Spleen (tissue), 11 donors: ENCODE results near the gene GTF3C5. TPM values are rescaled to one million over a fixed set of nuclear protein-coding genes. Genes with fewer than 3 reads are reported as not detected.
A peak's percentile ranks its signal among the peaks of the same experiment; 100 is the strongest.

Experiments
- DNase-seq: peaks from one replicate; pipeline ENCODE4 v3.0.0-alpha.2; 2020
- H3K27ac ChIP-seq, 8 donors: fragments of 200-600 bp; sonication (generic) in 7 of 8; 1 replicate in 4 of 8; 2 replicates in 4 of 8; pipeline versions ENCODE4 v1.5.0 to v1.8.0; 2016 to 2021; ENCODE audit warnings: inconsistent platforms in 4 of 8, mild to moderate bottlenecking in 4 of 8, moderate library complexity in 1 of 8
- H3K27me3 ChIP-seq, 7 donors: fragments of 200-600 bp; sonication (generic) in 6 of 7; replicated peaks in 1 of 7; 1 replicate in 4 of 7; 2 replicates in 3 of 7; pipeline versions ENCODE4 v1.5.0 to v1.8.0; 2016 to 2021; ENCODE audit warnings: inconsistent platforms in 3 of 7, mild to moderate bottlenecking in 1 of 7
- H3K36me3 ChIP-seq, 6 donors: fragments of 200-600 bp; sonication (generic) in 5 of 6; 1 replicate in 4 of 6; 2 replicates in 2 of 6; pipeline versions ENCODE4 v1.5.0 to v1.8.0; 2016 to 2021; ENCODE audit warnings: inconsistent platforms in 2 of 6
- H3K4me1 ChIP-seq, 6 donors: fragments of 200-600 bp; sonication (generic) in 5 of 6; 1 replicate in 3 of 6; 2 replicates in 3 of 6; pipeline versions ENCODE4 v1.5.0 to v1.8.0; 2016 to 2021; ENCODE audit warnings: inconsistent platforms in 3 of 6
- H3K4me3 ChIP-seq, 8 donors: fragments of 200-600 bp; sonication (generic) in 7 of 8; 1 replicate in 4 of 8; 2 replicates in 4 of 8; pipeline versions ENCODE4 v1.5.0 to v1.8.0; 2016 to 2021; ENCODE audit warnings: inconsistent platforms in 4 of 8, mild to moderate bottlenecking in 4 of 8, moderate library complexity in 2 of 8
- H3K9me3 ChIP-seq, 8 donors: fragments of 200-600 bp; sonication (generic) in 7 of 8; 1 replicate in 4 of 8; 2 replicates in 4 of 8; pipeline versions ENCODE4 v1.5.0 to v1.8.0; 2016 to 2021; ENCODE audit warnings: inconsistent platforms in 4 of 8
- CTCF ChIP-seq, 11 experiments: fragments of 200-600 bp in 7 of 11; fragments of 450-650 bp in 4 of 11; sonication (generic) in 4 of 11; IDR thresholded peaks in 8 of 11; conservative IDR thresholded peaks in 3 of 11; 1 replicate in 7 of 11; 2 replicates in 4 of 11; pipeline versions ENCODE4 v1.4.0 to v1.8.0; 2016 to 2021; ENCODE audit warnings: antibody characterized with exemption in 11 of 11, inconsistent platforms in 4 of 11, mild to moderate bottlenecking in 1 of 11
- POLR2A ChIP-seq, 3 donors: fragments of 450-650 bp; IDR thresholded peaks; one replicate each; pipeline ENCODE4 v1.5.1; 2017; ENCODE audit warnings: antibody characterized with exemption in 3 of 3, mild to moderate bottlenecking in 1 of 3
- POLR2AphosphoS5 ChIP-seq, 3 donors: sonication (generic); formaldehyde crosslinking; IDR thresholded peaks; one replicate each; pipeline ENCODE4 v1.5.1; 2017; ENCODE audit warnings: antibody characterized with exemption in 3 of 3
- WGBS, 5 donors: extraction: QIAGEN DNeasy Blood & Tissue Kit in 3 of 5; methylation state at CpG; one replicate each; pipeline versions ENCODE4 v1.1.5 to v1.1.7; 2013 to 2018; 5-methylcytosine and 5-hydroxymethylcytosine counted together
- intact Hi-C: fragments of 100-400 bp; cut with DNase I; formaldehyde crosslinking; loops from one replicate; pipeline ENCODE4 v1.15.0; 2023; ENCODE audit warnings: low total_unique reads
- polyA plus RNA-seq, 3 donors: library from polyadenylated mRNA; stranded (reverse); fragments of 200-250 nt; gene quantifications; one replicate each; pipeline ENCODE4 v1.2.1, GENCODE V29; 2013
- total RNA-seq, 7 donors: library from RNA; depleted of rRNA in 3 of 7; stranded (reverse); fragments of >200 nt in 3 of 7; fragmentation: NEBNext Ultra II Directional in 4 of 7; extraction: Animal tissue kit (Norgen Biotek cat#: 25700) in 4 of 7; gene quantifications; one replicate each; pipeline versions ENCODE4 v1.1.0 to v1.2.1, GENCODE V29; 2016 to 2021
- donor health status: healthy with polysubstance abuse.
- donor health status: DM: no; HTN: no; CAD: no; lungs with moderate emphysema.
- donor health status: DM: no; HTN: no; CAD: no.
- donor health status: Bipolar disorder and iron deficiency.
- donor health status: healthy.
- donor health status: DM: no; HTN: no; CAD: no.
- donor health status: DM: yes; HTN: yes; CAD: no.

GTF3C5 gene
- total and polyA plus RNA-seq, 10 donors: 34.9 to 64.4 (median 47.5) TPM

DNA sequence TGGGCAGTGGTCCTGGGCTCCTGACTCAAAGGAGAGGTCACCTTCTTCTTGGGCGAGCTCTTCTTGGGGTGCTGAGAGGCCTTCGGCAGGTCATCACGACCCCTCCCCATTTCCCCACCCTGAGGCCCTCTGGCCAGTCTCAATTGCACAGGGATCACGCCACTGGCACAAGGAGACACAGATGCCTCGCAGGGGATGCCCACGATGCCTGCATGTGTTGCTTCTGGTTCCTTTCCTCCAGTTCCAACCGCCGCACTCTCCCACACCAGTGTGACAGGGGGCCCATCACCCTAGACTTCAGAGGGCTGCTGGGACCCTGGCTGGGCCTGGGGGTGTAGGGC lies 32.3 kb downstream of the GTF3C5 start:
- Histone ChIP-seq H3K36me3 (peaks cover 0 to 16% (median 2%) of the 10 kb centered on the region in 6 donors), H3K27ac (no peak overlapping the region), H3K27me3 (no peaks in the 10 kb centered on the region), H3K9me3 (no peaks in the 10 kb centered on the region), H3K4me3 (no peak overlapping the region), H3K4me1 (peaks cover 0 to 25% (median 16%) of the 10 kb centered on the region in 6 donors)
- no peak for TF ChIP-seq CTCF (IDR thresholded peaks at IDR 0.05 in 8 of 11, conservative IDR thresholded peaks at IDR 0.05 in 3 of 11)
- no peak for TF ChIP-seq POLR2A (IDR thresholded peaks at IDR 0.05)
- TF ChIP-seq POLR2AphosphoS5 (IDR thresholded peaks at IDR 0.05): no peak
- 58 to 74% (median 68%) methylated on average over 4 to 8 of the region's 8 CpGs for WGBS, 5 donors
- DNase-seq: peak; percentile 48
- intact Hi-C loops: no loop called here

DNA sequence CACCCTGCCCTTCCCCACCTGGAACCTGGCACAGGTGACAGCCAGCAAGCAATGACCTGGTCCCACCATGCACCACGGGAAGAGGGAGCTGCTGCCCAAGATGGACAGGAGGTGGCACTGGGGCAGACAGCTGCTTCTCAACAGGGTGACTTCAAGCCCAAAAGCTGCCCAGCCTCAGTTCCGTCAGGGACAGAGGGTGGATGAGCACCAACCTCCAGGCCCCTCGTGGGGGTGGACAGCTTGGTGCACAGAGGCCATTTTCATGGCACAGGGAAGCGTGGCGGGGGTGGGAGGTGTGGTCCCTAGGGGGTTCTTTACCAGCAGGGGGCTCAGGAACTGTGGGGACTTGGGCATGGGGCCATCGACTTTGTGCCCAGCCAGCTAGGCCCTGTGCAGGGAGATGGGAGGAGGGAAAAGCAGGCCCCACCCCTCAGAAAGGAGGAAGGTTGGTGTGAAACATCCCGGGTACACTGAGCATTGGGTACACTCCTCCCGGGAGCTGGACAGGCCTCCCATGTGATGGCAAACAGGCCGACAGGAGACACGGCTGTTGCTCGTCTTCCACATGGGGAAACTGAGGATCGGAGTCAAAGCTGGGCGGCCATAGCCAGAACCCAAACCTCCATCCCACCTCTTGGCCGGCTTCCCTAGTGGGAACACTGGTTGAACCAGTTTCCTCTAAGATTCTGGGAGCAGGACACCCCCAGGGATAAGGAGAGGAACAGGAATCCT lies 32.9 kb downstream of the GTF3C5 start:
- Histone ChIP-seq H3K36me3 (peaks cover 0 to 10% (median 0%) of the 10 kb centered on the region in 6 donors), H3K27me3 (no peaks in the 10 kb centered on the region), H3K4me3 (no peak overlapping the region), H3K4me1 (peaks cover 0 to 19% (median 16%) of the 10 kb centered on the region in 6 donors), H3K9me3 (no peaks in the 10 kb centered on the region), H3K27ac (no peak overlapping the region)
- DNase-seq: peak; percentile 51
- 74 to 90% (median 81%) methylated on average over 9 to 14 of the region's 14 CpGs for WGBS, 5 donors
- TF ChIP-seq POLR2A (IDR thresholded peaks at IDR 0.05) (no peak), POLR2AphosphoS5 (IDR thresholded peaks at IDR 0.05) (peak in 1 of 3 donors; percentile 12), CTCF (IDR thresholded peaks at IDR 0.05 in 8 of 11, conservative IDR thresholded peaks at IDR 0.05 in 3 of 11) (no peak)
- intact Hi-C loops: no loop called here

- no peak overlapping the region for H3K4me3 ChIP-seq
- WGBS, 5 donors: 85 to 96% (median 92%) methylated on average over 20 to 30 of the region's 30 CpGs
- no peaks in the 10 kb centered on the region for H3K9me3 ChIP-seq
- DNase-seq: peak; percentile 69
- no peak overlapping the region for H3K27ac ChIP-seq
- peaks cover 0 to 9% (median 0%) of the 10 kb centered on the region in 6 donors for H3K36me3 ChIP-seq
- intact Hi-C loops: no loop called here
- TF ChIP-seq POLR2AphosphoS5 (IDR thresholded peaks at IDR 0.05) (no peak), CTCF (IDR thresholded peaks at IDR 0.05 in 8 of 11, conservative IDR thresholded peaks at IDR 0.05 in 3 of 11) (no peak), POLR2A (IDR thresholded peaks at IDR 0.05) (no peak)
- peaks cover 0 to 12% (median 11%) of the 10 kb centered on the region in 6 donors for H3K4me1 ChIP-seq
- H3K27me3 ChIP-seq: no peaks in the 10 kb centered on the region
Measured at GRCh38 chr9:133064241-133065069, 33.7 kb downstream of the GTF3C5 start.

- Histone ChIP-seq H3K27ac (no peak overlapping the region), H3K27me3 (no peaks in the 10 kb centered on the region), H3K36me3 (peaks cover 0 to 9% (median 0%) of the 10 kb centered on the region in 6 donors), H3K4me1 (peaks cover 0 to 6% (median 6%) of the 10 kb centered on the region in 6 donors), H3K9me3 (no peaks in the 10 kb centered on the region), H3K4me3 (no peak overlapping the region)
- 82 to 93% (median 88%) methylated on average over 17 of the region's 17 CpGs for WGBS, 5 donors
- intact Hi-C loops: no loop called here
- TF ChIP-seq POLR2A (IDR thresholded peaks at IDR 0.05): no peak
- no peak for TF ChIP-seq POLR2AphosphoS5 (IDR thresholded peaks at IDR 0.05)
- TF ChIP-seq CTCF (IDR thresholded peaks at IDR 0.05 in 8 of 11, conservative IDR thresholded peaks at IDR 0.05 in 3 of 11): no peak
- peak; percentile 51 for DNase-seq
Measured at GRCh38 chr9:133065070-133065388, 34.2 kb downstream of the GTF3C5 start.
